ENCODE results near the gene ITGB5.
"Not testable (repeated sequence)": the region's sequence is repeated elsewhere in the genome, so short reads cannot be mapped to it uniquely, and the experiment has no call there.

The ITGB5 gene

DNA sequence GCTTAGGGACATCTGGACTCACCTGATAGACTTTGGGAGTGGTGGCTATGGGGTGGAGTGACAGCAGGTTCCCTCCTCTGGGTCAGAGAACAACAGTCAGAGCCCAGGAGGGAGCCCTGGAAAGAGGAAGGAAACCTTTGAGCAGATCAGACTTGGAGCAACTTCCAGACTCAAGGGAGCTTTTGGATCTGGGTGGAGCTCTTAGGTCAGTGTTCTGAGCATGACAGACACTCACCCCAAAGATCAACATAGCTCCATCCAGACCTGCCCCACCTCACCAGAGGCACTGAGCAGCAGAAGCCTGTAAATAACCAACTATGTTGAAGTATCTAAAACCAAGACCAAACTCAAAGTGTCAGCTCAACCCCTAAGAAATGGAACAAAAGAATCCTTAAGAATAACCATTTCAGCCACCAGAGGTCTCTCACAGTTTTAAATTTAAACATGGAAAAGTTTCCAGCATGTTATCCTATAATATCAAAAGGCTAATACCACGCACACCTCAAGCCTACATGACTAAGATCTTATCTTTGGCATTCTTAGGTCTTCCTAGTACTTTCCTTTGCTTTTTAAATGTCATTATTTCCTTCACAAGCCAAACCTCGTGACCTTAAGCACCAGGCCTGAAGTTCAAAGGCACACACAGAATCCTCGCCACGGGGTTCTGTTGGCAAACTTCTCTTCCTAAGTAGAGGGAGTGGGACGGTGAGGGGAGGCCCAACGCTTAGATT lies 100.5 kb downstream of the ITGB5 start:
- no peak for DNase-seq

DNA sequence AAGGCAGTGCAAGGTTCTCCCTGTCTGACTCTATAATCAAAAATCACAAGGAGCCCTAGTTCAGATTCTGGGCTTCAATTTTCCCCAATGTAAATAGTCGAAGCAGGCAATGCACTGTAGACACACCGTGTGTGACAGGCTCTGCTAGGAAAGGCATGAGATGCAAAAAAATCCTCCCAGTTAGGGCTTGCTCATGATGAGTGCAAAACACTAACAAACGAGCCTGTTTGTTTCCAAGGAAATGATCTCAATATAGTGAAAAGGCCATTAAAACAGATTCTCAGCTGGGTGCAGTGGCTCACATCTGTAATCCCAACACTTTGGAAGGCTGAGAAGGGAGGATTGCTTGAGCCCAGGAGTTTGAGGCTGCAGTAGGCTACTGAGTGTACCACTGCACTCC lies 101.2 kb downstream of the ITGB5 start:
- no peak for DNase-seq

DNA sequence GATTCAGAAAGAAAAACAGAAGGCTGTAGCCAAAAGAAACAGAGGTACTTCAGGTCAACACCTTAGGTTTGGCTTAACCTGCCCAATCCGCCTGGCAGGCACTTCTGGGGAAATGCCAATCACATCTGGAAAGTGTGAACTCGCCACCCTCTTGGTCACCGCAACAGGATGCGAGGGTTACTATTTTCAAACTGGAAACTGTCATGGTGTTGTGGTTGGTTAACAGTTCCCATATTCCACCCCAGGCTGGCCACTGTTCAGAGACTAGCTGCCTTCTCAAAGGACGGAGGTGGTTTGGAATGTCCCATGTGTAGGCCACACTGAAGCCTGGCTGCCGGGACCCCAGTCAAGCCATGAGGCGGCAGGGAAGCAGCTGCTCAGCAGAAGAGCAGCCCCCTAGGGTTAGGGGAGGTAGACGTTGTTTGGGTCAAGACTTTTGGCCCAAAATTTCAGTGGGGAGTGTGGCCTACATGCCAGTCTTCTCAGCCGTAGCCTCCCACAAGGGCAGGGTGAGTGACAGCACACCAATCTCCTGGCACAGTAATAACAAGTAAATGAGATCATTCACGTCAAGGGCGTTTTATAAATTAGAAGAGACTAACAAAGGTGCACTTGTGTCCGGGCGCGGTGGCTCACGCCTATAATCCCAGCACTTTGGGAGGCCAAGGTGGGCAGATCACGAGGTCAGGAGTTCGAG lies 102.3 kb downstream of the ITGB5 start:
- DNase-seq, result no peak

DNA sequence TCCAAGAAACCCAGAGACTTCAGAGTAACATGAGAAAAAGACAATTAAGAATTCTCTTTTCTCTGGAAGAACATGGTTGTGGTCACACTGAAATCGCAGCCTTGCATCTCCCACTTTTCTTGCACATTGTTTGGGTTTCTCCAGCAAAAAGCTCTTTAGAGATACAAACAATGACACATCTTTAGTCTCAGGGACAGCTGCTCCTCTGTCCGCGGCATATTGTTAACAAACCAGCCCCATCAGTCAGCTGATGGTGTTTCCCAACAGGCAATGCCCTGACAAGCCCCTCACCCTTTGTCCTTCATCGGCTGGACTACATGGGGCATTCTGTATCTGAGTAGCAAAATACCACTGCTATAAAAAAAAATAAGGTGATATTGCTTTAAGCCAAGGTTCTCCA lies 103.5 kb downstream of the ITGB5 start:
- no peak for DNase-seq

DNA sequence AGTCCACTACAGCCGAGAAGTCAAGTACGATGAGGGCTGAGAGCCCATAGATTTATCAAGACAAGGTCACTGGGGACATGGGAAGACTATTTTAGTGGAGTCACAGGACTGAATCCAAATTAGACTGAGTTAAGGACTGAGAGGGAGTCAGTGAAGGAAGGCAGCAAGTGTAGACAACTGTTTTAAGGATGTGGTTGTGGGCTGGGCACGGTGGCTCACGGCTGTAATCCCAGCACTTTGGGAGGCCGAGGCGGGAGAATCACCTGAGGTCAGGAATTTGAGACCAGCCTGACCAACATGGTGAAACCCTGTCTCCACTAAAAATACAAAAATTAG lies 104.8 kb downstream of the ITGB5 start:
- not testable (repeated sequence) for DNase-seq

DNA sequence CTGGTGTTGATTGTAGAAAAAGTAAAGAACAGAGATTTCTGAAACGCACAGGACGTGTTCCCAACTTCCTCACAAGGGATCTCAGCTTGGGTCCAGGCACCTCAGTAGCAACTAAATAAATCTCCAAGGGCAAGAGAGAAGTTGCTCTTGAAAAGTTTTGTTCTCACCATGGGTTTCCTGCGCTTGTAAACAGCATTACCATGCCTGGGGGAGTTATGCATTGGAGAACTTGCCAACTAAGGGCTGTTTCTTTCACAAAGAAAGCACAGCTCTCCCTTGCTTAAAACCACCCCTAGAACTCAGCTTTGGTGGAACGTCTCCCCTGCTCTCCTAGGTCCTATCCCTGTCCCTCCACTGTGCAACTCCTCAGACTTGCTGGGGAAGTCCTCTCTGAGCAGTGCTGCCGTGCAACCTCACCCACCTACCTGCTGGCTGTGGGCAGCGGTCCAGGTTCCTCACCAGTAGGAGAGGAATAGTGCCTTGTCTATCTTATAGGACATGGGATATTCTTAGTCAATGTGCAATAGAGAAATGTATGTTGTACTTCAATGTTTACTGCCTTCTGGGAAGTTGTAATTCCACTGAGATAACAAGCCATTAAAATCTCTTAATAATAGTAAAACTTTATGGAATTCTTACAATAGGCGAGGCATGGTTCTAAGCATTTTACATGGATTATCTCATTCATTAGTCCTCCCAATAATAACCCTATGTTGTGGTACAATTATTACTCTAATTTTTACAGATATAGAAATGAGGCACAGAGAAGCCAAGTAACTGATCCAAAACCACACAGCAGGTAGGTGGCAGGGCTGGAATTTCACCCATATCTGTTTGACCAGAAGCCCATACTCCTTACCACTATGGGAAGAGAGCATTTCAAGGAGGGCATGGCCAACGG lies 105.4 kb downstream of the ITGB5 start:
- DNase-seq, result no peak

DNA sequence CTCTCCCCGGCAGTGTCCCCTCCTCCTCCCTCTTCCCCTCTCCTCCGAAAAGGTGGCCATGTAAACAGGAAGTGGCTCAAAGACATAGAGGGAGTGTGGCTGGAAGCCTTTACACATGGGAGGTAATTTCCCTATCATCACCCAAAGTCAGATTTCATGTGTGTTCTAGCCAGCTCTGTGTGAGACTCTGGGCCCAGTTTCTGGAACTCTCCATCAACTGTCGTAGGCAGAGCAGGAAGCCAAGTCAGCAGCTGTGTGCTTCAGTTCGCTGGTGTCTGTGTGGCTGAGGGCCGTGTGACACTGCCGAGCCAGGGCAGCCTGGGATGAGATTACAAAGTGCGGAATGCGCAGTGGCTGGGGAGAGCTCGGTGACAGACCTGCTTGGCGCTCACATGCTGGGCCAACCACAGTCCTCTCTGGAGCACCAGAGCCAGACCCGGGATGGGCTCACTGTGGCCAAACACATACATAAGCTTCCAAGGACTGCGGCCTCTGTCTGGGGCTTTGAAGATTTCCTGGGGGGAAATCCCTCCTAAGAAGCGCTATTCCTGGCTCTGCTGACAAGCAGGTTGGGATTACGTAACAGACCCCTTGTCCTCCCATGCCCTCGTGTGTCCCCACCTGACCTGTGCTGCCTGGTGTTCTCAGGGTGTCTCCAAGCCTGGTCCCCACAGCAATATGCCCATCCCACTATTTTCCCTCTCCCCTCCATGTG lies 106.2 kb downstream of the ITGB5 start:
- DNase-seq, result no peak

DNA sequence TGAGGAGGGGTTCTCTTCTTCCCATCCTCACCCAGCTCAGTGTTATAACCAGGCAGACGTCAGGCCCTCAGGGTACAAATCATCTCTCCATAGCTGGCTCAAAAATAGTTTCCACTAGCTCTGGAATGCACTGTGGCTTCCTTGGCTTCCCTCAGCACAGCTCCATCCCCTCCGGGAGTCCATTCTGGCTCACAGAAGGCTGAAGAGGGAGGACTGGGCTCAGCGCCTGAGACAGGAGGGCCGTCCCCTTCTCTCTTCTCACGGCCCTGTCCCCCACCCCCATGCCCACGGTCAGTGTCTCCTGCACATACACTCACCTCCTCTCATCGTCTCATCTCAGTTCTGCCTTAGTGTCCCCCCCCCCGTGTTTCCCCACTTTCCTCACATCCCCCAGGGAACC lies 106.8 kb downstream of the ITGB5 start:
- DNase-seq, result no peak

DNA sequence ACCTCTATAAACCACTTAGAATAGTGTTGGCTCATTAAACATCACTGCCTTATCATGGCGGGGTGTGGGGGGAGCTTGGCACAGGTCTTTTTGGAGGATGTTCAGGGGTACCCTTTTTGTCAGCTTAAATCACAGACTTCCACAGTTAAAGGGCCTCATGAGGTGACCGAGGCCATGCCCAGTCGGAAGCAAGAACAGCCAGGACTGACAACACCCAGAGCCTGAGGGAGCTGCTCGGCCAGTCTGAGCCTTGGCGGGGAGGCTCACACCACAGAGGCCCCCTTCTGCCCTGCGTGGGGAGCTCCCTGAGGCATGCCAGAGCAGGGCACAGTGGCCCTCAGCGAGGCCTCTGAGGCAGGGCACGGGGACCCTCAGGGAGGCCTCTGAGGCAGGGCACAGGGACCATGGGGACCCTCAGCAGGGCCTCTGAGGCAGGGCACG lies 107.4 kb downstream of the ITGB5 start:
- no peak for DNase-seq

DNA sequence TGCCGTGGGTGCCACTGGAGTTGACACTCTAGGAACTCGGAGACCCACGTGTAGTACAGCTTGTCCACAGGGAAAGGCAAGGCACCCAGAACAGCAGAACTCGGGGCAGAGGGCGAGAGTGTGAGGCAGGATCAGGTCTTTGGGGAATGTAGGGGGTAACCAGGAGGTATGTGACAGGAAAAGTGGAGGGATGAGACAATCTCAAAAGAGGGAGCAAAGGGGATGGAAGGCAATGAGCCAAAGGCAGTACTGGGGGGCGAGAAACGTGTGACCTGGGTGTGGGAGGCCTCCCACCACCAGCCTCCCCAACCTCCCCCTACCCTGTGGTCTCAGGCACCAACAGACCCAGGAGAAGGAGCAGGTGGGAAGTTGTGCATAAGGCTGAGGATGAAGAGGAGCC lies 108.0 kb downstream of the ITGB5 start:
- no peak for DNase-seq

DNA sequence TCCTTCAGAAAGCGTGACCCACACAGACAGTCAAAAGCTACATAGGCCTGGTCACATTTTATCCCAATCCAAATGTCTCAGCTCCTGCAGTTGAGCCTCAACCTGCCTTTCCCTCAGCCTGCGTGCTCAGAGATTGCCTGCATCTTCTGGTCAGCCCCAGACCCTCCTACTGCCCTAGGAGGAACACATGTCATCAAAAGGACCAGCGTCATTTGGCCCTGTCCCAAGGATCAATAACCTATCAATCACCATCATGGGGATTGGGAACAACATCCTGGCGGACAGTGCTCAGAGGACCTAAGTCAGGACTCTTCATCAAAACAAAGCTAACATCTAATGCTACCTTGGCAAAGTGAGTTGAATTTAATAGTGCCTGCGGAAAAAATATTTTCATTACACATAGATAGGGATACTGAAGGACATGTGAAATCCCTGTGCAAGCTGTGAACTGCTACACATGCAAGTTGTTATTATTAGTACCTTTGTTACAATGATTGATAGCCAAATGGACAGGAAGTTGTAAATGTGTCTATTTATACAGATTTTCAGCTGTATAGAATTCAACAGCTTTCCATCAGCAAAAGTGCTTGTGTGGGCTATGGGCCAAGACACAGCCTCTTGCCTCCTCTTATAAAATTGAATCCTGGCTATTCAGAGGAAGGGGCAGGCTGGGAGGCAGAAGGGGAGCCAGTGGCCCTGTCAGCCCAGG lies 109.2 kb downstream of the ITGB5 start:
- DNase-seq, result no peak

DNA sequence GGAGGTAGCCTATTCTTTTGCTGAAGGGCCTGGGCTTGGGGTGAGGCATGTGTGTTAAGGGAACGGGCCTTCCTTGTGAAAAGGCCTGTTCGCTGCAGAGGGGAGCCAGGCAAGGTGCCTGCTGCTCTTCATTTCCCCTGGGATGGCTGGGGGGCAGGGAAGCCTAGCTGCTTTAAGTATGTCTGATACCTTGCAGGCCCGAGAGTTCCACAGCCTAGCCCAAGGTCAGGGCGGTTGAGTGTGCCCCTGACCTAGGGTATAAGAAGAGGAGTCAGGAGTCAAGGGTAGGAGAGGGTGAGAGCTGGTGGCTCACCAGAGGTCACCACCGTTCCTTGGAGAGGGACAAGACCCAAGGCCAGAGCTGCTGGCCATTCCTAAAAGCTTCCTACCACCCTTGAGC lies 110.3 kb downstream of the ITGB5 start:
- DNase-seq, result no peak

DNA sequence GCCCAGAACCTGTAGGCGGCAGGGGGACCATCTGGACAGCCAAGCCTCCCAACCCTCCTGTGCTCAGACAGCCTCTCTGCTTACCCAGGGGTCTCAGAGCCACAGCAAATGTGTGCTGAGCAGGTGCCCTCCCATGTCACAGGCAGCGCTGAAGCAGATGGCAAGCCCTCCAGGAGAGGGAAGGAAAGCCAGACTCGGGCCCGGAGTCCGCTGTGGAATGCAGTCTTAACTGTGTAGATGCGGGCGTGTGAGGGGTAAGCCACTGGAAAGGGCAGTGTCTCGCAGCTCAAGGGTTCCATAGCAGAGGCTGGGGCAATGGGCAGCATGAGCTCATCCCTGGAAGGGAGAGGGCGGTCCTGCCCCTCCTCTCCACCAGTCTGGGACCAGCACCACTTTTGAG lies 111.3 kb downstream of the ITGB5 start:
- no peak for DNase-seq

DNA sequence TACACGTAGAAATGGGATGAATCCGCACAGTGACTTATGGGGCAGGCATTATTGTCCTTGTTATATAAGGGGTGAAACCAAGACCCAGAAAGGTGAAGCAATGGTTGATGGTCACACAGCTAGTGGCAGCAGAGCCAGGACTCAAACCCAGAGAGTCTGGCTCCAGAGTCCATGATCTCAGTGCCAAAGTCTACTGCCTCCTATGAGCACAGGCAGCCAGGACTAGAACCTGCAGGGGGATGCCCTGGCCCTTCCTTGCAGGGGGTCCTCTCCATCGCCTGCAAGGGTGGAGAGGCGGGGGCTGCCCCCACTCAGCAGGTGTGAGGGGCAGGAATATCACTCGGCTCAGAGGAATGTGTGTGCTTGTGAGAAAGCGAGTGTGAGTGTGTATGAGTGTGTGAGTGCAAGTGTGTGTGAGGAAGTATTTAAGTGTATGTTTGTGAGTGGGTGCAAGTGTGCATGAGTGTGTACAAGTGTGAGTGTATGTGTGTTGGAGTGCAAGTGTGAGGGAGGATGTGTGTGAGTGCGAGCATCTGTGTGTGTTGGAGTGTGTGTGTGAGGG lies 112.2 kb downstream of the ITGB5 start:
- no peak for DNase-seq

DNA sequence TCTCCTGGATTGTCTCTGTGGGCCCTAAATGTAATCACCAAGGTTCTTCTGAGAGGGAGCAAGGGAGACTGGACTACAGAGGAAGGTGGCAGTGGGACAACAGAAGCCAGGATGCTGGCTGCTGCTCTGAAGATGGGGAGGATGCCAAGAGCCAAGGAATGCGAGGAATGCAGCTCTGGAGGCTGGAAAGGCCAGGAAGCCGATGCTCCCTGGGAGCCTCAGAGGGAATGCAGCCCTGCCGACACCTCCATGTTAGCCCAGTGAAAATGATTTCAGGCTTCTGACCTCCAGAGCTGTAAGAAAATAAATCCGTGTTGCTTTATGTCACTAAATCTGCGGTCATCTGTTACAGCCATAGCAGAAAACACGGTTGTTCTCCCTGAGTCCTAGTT lies 112.8 kb downstream of the ITGB5 start:
- no peak for DNase-seq

DNA sequence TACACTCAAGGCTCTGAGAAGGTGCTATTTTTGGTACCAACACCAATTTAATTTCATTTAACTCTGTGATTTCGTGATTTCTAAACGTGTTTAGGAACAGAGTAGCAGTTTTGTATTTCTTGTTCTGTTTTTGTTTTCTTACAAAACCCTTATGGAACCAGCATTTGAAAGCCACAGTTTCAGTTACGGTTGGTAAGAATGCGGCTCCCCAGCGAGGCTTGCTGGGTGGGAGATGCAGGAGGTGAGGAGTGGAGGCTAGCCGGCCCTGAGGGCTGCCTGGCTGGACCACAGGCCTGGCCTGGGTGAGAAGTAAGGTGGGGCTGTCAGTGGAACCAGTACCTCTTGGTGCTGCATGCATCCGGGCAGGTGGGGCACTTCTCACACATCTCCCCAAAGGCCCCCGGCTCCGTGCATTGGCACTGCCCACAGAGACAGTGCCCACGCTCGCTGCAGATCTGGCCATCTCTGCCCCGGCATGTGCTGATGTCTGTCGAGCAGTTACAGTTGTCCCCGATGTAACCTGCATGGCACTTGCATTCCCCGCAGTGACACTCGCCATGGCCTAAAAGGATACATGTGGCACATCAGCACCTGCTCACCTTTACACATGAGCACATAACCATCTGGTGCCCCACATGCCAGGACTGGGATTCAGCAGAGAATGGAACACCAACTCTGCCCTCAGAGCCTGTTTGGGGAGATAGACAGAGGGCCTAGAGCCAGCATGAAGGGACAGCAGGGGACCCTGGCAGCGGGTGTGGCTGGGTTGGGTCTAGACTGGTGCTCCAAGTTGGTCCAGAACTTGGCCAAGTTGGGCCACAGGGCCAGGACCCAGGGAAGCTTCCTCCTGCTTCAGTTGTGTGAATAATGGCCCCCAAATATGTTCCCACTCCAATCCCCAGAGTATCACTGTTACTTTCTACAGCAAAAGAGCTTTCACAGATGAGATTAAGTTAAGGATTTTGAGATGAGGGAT lies 113.5 kb downstream of the ITGB5 start:
- no peak for DNase-seq

DNA sequence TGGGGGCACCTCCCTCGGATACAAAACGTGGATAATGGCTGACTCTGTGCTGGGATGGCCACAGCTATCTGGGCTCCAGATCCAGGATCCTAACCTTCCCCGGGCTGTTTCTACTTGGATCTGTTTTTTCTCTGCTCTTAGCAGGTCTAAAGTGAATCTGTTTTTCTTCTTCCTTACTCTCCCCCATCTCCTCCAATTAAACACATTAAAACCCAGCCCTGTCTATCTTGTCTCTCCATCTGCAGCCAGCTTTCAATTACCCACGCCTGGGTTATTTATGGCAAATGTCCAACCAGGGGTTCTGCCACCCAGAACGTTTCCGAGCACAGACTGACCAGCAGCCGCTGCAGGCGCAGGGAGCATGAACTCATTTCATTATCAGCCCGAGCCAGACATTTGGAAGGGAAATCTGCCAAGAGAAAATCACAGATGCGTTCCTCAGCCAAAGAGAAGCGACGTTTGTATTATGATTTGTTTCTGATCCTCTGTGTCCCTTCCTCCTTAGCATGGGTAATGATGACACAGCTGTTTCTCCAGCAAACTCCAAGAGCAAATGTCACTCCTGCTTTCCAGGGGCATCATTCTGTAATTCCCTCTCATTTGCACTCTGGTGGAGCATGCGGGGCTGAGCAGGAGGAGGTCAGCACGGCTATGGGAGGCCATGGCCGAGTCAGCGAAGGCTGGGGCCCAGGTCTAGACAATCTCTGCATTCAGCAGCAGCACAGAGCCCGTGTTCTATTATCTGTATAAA lies 114.9 kb downstream of the ITGB5 start:
- peak; percentile 78 for DNase-seq

DNA sequence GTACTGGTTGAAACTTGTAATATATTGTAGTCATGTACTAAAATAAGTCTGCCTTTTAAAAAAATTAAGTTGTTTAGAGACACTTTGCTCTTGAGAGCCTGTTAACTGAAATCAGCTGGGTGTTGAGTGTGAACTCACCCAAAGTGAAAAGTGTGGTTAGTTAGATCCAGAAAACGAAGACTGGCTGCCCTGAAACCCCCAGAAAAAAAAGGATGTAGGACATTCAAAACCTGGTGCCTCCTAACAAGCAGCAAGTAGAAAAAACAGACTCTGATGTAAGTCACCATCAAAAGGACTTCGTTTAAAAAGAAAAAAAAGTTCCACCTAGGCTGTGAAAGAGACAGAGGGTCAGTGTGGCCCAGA lies 116.1 kb downstream of the ITGB5 start:
- DNase-seq, result no peak

DNA sequence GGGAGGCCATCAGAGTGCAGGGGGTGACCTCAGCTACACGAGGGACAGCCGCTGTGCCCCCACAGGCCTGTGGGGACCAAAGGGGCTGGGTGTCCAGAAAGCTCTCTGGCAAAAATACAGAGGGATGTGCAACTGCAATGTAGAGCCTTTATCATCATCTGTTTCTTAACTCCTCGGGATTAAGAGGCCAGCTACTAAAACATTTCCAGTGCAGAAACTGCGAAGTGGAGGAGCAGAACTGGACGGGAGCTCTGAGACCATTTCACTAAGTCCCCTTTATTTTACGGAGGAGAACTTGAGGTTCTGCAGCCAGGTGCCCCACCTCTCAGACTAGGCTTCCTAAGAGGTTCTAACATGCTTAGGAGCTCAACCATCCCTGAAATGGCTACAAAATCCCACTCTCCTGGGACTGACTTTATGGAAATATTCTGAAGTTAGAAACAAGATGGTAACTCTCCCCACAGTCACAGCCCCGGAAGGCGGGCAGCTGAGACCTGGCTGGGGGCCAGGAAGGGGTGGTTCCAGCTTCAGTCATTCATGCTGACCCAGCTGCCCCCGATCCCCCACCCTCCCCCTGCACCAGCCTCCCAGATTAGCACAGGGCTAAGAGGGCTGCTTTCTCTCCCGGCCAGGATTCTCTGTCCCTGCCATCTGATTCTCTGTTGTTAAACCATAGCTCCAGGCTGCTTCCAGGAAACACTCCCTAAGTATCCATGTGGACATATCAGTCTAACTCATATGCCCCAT lies 116.7 kb downstream of the ITGB5 start:
- DNase-seq, result peak; percentile 70
